Osteocyte (in vitro differentiated cells): ENCODE results near the gene TRMT112. TPM values are rescaled to one million over a fixed set of nuclear protein-coding genes. Genes with fewer than 3 reads are reported as not detected.

Source experiments
- DNase-seq: peaks from one replicate; pipeline ENCODE4 v3.0.0; 2021; ENCODE audit warnings: mixed read lengths; ENCODE audit not compliant: unreplicated experiment; ENCODE audit errors: extremely low spot score
- H3K27ac Mint-ChIP-seq: one replicate; pipeline ENCODE4 v1.8.0; 2021; ENCODE audit warnings: mild to moderate bottlenecking, mixed read lengths; ENCODE audit not compliant: unreplicated experiment
- H3K27me3 Mint-ChIP-seq: one replicate; pipeline ENCODE4 v1.8.0; 2021; ENCODE audit warnings: mixed read lengths; ENCODE audit not compliant: unreplicated experiment
- H3K36me3 Mint-ChIP-seq: one replicate; pipeline ENCODE4 v1.8.0; 2021; ENCODE audit warnings: mixed read lengths; ENCODE audit not compliant: unreplicated experiment
- H3K4me1 Mint-ChIP-seq: one replicate; pipeline ENCODE4 v1.8.0; 2021; ENCODE audit warnings: mixed read lengths; ENCODE audit not compliant: unreplicated experiment
- H3K4me3 Mint-ChIP-seq: one replicate; pipeline ENCODE4 v1.8.0; 2021; ENCODE audit warnings: mild to moderate bottlenecking, moderate library complexity, mixed read lengths; ENCODE audit not compliant: unreplicated experiment
- H3K9me3 Mint-ChIP-seq: one replicate; pipeline ENCODE4 v1.8.0; 2021; ENCODE audit warnings: mixed read lengths; ENCODE audit not compliant: unreplicated experiment
- CTCF ChIP-seq: fragments of 200-600 bp; sonication (generic); IDR thresholded peaks from 2 replicates; pipeline ENCODE4 v1.5.0; 2021; ENCODE audit warnings: antibody characterized with exemption, mild to moderate bottlenecking, moderate library complexity
- total RNA-seq: library from RNA; stranded (reverse); gene quantifications from 2 replicates; pipeline ENCODE4 v1.2.1, GENCODE V29; 2021

TRMT112 gene
- total RNA-seq, 1 donor from 2014 or later = 159 TPM

- no peak overlapping the region for H3K27ac Mint-ChIP-seq
- no peaks in the 10 kb centered on the region for H3K9me3 Mint-ChIP-seq
- no peak for TF ChIP-seq CTCF
- no peaks in the 10 kb centered on the region for H3K27me3 Mint-ChIP-seq
- no peak overlapping the region for H3K4me3 Mint-ChIP-seq
- DNase-seq = no peak
- H3K36me3 Mint-ChIP-seq = peaks cover 17% of the 10 kb centered on the region
- peaks cover 24% of the 10 kb centered on the region for H3K4me1 Mint-ChIP-seq
These were observed 35.2 kb downstream of the TRMT112 start for GRCh38 chr11:64281957-64282770.

DNA sequence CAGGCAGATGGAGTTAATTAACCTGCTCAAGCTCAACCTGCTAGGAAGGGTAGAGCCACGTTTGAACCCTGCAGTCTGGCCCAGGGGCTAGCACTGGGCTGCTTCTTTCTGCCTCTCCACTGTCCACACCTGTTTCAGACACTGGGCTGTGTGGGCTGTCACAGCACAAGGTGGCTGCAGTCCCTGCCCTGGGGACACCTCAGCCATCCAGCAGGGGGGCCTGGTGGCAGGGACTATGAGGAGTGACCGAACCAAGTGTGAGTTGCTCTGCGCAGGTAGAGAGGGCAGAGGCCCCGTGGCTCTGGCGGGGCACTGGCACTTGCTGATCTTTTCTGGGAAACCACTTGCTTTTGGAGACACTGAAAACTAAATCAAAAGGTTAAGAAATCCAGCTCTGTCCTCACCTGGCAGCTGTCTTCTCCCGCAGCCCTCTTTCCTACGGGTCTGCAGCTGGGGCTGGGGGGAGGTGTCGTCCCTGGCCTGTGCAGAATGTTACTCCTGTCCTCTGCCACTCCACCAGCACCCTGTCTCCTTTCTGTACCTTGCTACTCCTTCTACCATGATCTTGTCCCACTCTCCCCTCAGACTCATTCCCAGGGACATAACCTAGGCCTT, 38.7 kb downstream of the TRMT112 start:
- no peak for TF ChIP-seq CTCF
- peaks cover 17% of the 10 kb centered on the region for H3K36me3 Mint-ChIP-seq
- H3K27ac Mint-ChIP-seq = no peak overlapping the region
- H3K4me3 Mint-ChIP-seq = no peak overlapping the region
- DNase-seq = no peak
- no peaks in the 10 kb centered on the region for H3K27me3 Mint-ChIP-seq
- H3K9me3 Mint-ChIP-seq = no peaks in the 10 kb centered on the region
- peaks cover 21% of the 10 kb centered on the region for H3K4me1 Mint-ChIP-seq

DNA sequence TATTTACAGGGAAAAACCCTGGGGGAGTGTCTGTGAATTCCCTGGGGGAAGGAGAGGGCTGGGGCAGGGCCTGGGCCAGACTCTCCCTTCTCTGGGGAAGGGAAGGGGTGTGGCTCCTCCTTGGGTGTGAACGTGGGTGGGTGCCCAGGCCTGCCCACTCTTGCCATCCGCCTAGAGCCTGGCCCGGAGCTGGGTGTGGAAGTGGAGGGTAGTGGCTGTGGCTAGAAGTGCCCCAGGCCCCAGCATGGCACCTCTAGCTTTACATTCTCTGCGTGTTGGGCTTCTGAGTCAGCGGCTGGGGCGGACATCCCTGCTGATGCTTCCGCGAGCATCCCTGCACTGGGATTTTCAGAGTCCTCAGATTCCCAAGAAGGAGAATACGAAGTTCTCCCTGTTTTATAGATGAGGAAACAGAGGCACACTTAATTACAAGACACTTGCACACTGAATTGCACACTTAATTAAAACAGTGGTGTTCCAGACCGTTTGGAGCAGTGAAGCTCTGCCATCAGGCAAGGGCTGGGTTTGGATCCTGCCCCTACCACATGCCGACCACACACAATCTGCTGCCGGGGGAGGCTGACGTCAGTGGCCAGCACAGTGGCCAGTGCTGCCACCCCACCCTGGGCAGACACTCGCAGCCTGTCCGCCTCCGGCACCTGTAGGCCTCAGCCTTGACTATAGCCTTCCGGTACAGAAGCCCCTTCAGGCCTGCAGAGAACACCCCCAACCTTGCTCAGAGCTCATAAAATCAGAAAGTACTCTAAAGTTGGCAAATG, 40.5 kb downstream of the TRMT112 start:
- Mint-ChIP-seq H3K27me3 (no peaks in the 10 kb centered on the region), H3K9me3 (no peaks in the 10 kb centered on the region), H3K27ac (peak overlapping the region; percentile 87), H3K36me3 (peaks cover 11% of the 10 kb centered on the region), H3K4me3 (no peak overlapping the region), H3K4me1 (peaks cover 19% of the 10 kb centered on the region)
- peak; percentile 91 for DNase-seq
- TF ChIP-seq CTCF = no peak

- Mint-ChIP-seq H3K27ac (peak overlapping the region; percentile 54), H3K36me3 (peaks cover 8% of the 10 kb centered on the region), H3K4me1 (peaks cover 21% of the 10 kb centered on the region), H3K4me3 (no peak overlapping the region), H3K9me3 (no peaks in the 10 kb centered on the region), H3K27me3 (no peaks in the 10 kb centered on the region)
- DNase-seq = no peak
- TF ChIP-seq CTCF = no peak
These were observed 41.5 kb downstream of the TRMT112 start for GRCh38 chr11:64275841-64276240.
